Ishikawa (cell line): ENCODE data around the gene ECT2L.

Experiments
- CEBPB ChIP-seq: IDR thresholded peaks from 2 replicates; pipeline ENCODE4 v1.6.1; 2012
- CREB1 ChIP-seq: IDR thresholded peaks from 2 replicates; pipeline ENCODE4 v1.6.1; 2012; ENCODE audit warnings: low read depth
- EGR1 ChIP-seq: IDR thresholded peaks from 2 replicates; pipeline ENCODE4 v1.6.1; 2012
- EP300 ChIP-seq: IDR thresholded peaks from 2 replicates; pipeline ENCODE4 v1.6.1; 2012; ENCODE audit warnings: borderline replicate concordance
- FOXM1 ChIP-seq: IDR thresholded peaks from 2 replicates; pipeline ENCODE4 v1.6.1; 2012; ENCODE audit warnings: low read depth, borderline replicate concordance
- MAX ChIP-seq: IDR thresholded peaks from 2 replicates; pipeline ENCODE4 v1.6.1; 2012
- NFIC ChIP-seq: IDR thresholded peaks from 2 replicates; pipeline ENCODE4 v1.6.1; 2012
- RAD21 ChIP-seq: IDR thresholded peaks from 2 replicates; pipeline ENCODE4 v1.6.1; 2012; ENCODE audit warnings: low read depth
- REST ChIP-seq: IDR thresholded peaks from 2 replicates; pipeline ENCODE4 v1.6.1; 2012; ENCODE audit warnings: low read depth, mild to moderate bottlenecking
- TAF1 ChIP-seq: IDR thresholded peaks from 2 replicates; pipeline ENCODE4 v1.6.1; 2012; ENCODE audit warnings: low read depth, mild to moderate bottlenecking
- TCF12 ChIP-seq: IDR thresholded peaks from 2 replicates; pipeline ENCODE4 v1.6.1; 2012; ENCODE audit warnings: low read depth
- TEAD4 ChIP-seq: IDR thresholded peaks from 2 replicates; pipeline ENCODE4 v1.6.1; 2012
- USF1 ChIP-seq: IDR thresholded peaks from 2 replicates; pipeline ENCODE4 v1.6.1; 2012
- YY1 ChIP-seq: IDR thresholded peaks from 2 replicates; pipeline ENCODE4 v1.6.1; 2012; ENCODE audit warnings: low read depth
- ZBTB7A ChIP-seq: IDR thresholded peaks from 2 replicates; pipeline ENCODE4 v1.6.1; 2012; ENCODE audit warnings: low read depth

ECT2L gene

GRCh38 chr6:138803331-138803730 lies 7.4 kb downstream of the ECT2L start:
- TF ChIP-seq RAD21 (no peak), NFIC (no peak), TAF1 (no peak), FOXM1 (no peak), REST (no peak), TCF12 (no peak), EP300 (no peak), MAX (no peak), ZBTB7A (no peak), TEAD4 (no peak)

- TF ChIP-seq USF1 (no peak), TAF1 (no peak), TEAD4 (no peak), TCF12 (no peak), CEBPB (no peak)
Measured at GRCh38 chr6:138803861-138804260, 8.0 kb downstream of the ECT2L start.

GRCh38 chr6:138805016-138805765 lies 9.3 kb downstream of the ECT2L start:
- TF ChIP-seq YY1 (no peak), EP300 (no peak), MAX (no peak), ZBTB7A (no peak), TAF1 (no peak), EGR1 (no peak), FOXM1 (no peak), TEAD4 (no peak), CREB1 (no peak), TCF12 (no peak), USF1 (no peak), REST (no peak), NFIC (no peak), RAD21 (no peak), CEBPB (no peak)

- TF ChIP-seq YY1 (no peak), EGR1 (no peak), NFIC (no peak)
Measured at GRCh38 chr6:138806889-138807288, 11.0 kb downstream of the ECT2L start.

- TF ChIP-seq YY1 (no peak), RAD21 (no peak), USF1 (no peak), CEBPB (no peak)
Measured at GRCh38 chr6:138809677-138810076, 13.8 kb downstream of the ECT2L start.

GRCh38 chr6:138811866-138812265 lies 16.0 kb downstream of the ECT2L start:
- TF ChIP-seq REST (no peak), EGR1 (no peak), NFIC (no peak), CREB1 (no peak), TCF12 (no peak), TEAD4 (no peak), TAF1 (no peak), RAD21 (no peak), CEBPB (no peak), EP300 (no peak), MAX (no peak), YY1 (no peak), ZBTB7A (no peak), FOXM1 (no peak), USF1 (no peak)
